Neuronal stem cell (in vitro differentiated cells): ENCODE data around the gene KCNH2.

ENCODE experiments used
- DNase-seq: peaks from one replicate; pipeline ENCODE4 v3.0.0-alpha.2; 2013; ENCODE audit warnings: low spot score
- H2AFZ ChIP-seq: one replicate; pipeline ENCODE4 v1.6.1; 2013; ENCODE audit warnings: mild to moderate bottlenecking, low read length, inconsistent platforms
- H2AK5ac ChIP-seq: 2 replicates; pipeline ENCODE4 v1.6.1; 2013; ENCODE audit warnings: low read depth, mild to moderate bottlenecking, inconsistent platforms, low read length, moderate library complexity, mixed read lengths
- H2BK120ac ChIP-seq: 2 replicates; pipeline ENCODE4 v1.6.1; 2013; ENCODE audit warnings: low read depth, mild to moderate bottlenecking, inconsistent platforms, low read length, moderate library complexity, mixed read lengths
- H2BK12ac ChIP-seq: one replicate; pipeline ENCODE4 v1.6.1; 2013; ENCODE audit warnings: low read length, inconsistent platforms
- H2BK15ac ChIP-seq: 2 replicates; pipeline ENCODE4 v1.6.1; 2013; ENCODE audit warnings: mild to moderate bottlenecking, low read length, inconsistent platforms, mixed read lengths
- H2BK5ac ChIP-seq: one replicate; pipeline ENCODE4 v1.6.1; 2013; ENCODE audit warnings: inconsistent platforms, mild to moderate bottlenecking, low read length, moderate library complexity
- H3K14ac ChIP-seq: one replicate; pipeline ENCODE4 v1.6.1; 2013; ENCODE audit warnings: low read length, inconsistent platforms
- H3K18ac ChIP-seq: 2 replicates; pipeline ENCODE4 v1.6.1; 2013; ENCODE audit warnings: low read length, inconsistent platforms
- H3K23ac ChIP-seq: 2 replicates; pipeline ENCODE4 v1.6.1; 2013; ENCODE audit warnings: low read depth, mild to moderate bottlenecking, mixed read lengths, low read length, inconsistent platforms; ENCODE audit not compliant: poor library complexity
- H3K27ac ChIP-seq: replicated peaks from 3 replicates; pipeline ENCODE4 v1.5.1; 2013; ENCODE audit warnings: low read length, inconsistent platforms
- H3K27me3 ChIP-seq, 3 experiments: 2 replicates each; pipeline ENCODE4 v1.6.1; 2013; ENCODE audit warnings: low read length in 3 of 3, mild to moderate bottlenecking in 2 of 3, inconsistent platforms in 1 of 3, low read depth in 1 of 3, mixed read lengths in 1 of 3, moderate library complexity in 1 of 3; ENCODE audit not compliant: control insufficient read depth in 3 of 3, insufficient read depth in 3 of 3
- H3K36me3 ChIP-seq, 2 donors: replicated peaks in 1 of 2; 2 replicates each; pipeline ENCODE4 v1.6.1; 2013; ENCODE audit warnings: low read length in 2 of 2; ENCODE audit not compliant: control insufficient read depth in 2 of 2, insufficient read depth in 2 of 2
- H3K4ac ChIP-seq: 2 replicates; pipeline ENCODE4 v1.6.1; 2013; ENCODE audit warnings: inconsistent platforms, mild to moderate bottlenecking, low read length, moderate library complexity
- H3K4me1 ChIP-seq, 2 donors: 1 replicate in 1 of 2; 2 replicates in 1 of 2; pipeline ENCODE4 v1.6.1; 2013; ENCODE audit warnings: low read length in 2 of 2, low read depth in 1 of 2; ENCODE audit not compliant: control insufficient read depth in 2 of 2, insufficient read depth in 1 of 2
- H3K4me2 ChIP-seq: one replicate; pipeline ENCODE4 v1.6.1; 2013; ENCODE audit warnings: mild to moderate bottlenecking, low read length, inconsistent platforms; ENCODE audit not compliant: insufficient read depth, poor library complexity, severe bottlenecking
- H3K4me3 ChIP-seq, 2 donors: 2 replicates each; pipeline ENCODE4 v1.5.1; 2013; ENCODE audit warnings: low read length in 2 of 2, mild to moderate bottlenecking in 2 of 2, inconsistent platforms in 1 of 2, moderate library complexity in 1 of 2
- H3K79me1 ChIP-seq: one replicate; pipeline ENCODE4 v1.6.1; 2013; ENCODE audit warnings: low read depth, mild to moderate bottlenecking, inconsistent platforms, low read length, moderate library complexity
- H3K9ac ChIP-seq: one replicate; pipeline ENCODE4 v1.6.1; 2013; ENCODE audit warnings: mild to moderate bottlenecking, low read depth, low read length, inconsistent platforms; ENCODE audit not compliant: poor library complexity
- H3K9me3 ChIP-seq, 2 donors: replicated peaks in 1 of 2; 2 replicates each; pipeline versions ENCODE3 to v1.6.1; 2013; ENCODE audit warnings: low read length in 2 of 2, mild to moderate bottlenecking in 2 of 2, inconsistent platforms in 1 of 2, low read depth in 1 of 2, mixed read lengths in 1 of 2, moderate library complexity in 1 of 2; ENCODE audit not compliant: control insufficient read depth in 2 of 2, insufficient read depth in 1 of 2
- H4K8ac ChIP-seq: one replicate; pipeline ENCODE4 v1.6.1; 2013; ENCODE audit warnings: low read depth, mild to moderate bottlenecking, inconsistent platforms, low read length, moderate library complexity
- H4K91ac ChIP-seq: one replicate; pipeline ENCODE4 v1.6.1; 2013; ENCODE audit warnings: low read length, low read depth, mild to moderate bottlenecking, inconsistent platforms; ENCODE audit not compliant: poor library complexity
- WGBS, 2 donors: extraction: QIAGEN DNeasy Blood & Tissue Kit; methylation state at CpG; one replicate each; pipeline ENCODE4 v1.1.7; 2013; ENCODE audit warnings: missing lambda C conversion rate in 2 of 2, mixed read lengths in 1 of 2; ENCODE audit not compliant: insufficient read length in 2 of 2, insufficient replicate concordance in 1 of 2; ENCODE audit errors: extremely low coverage in 2 of 2; 5-methylcytosine and 5-hydroxymethylcytosine counted together

KCNH2 gene

DNA sequence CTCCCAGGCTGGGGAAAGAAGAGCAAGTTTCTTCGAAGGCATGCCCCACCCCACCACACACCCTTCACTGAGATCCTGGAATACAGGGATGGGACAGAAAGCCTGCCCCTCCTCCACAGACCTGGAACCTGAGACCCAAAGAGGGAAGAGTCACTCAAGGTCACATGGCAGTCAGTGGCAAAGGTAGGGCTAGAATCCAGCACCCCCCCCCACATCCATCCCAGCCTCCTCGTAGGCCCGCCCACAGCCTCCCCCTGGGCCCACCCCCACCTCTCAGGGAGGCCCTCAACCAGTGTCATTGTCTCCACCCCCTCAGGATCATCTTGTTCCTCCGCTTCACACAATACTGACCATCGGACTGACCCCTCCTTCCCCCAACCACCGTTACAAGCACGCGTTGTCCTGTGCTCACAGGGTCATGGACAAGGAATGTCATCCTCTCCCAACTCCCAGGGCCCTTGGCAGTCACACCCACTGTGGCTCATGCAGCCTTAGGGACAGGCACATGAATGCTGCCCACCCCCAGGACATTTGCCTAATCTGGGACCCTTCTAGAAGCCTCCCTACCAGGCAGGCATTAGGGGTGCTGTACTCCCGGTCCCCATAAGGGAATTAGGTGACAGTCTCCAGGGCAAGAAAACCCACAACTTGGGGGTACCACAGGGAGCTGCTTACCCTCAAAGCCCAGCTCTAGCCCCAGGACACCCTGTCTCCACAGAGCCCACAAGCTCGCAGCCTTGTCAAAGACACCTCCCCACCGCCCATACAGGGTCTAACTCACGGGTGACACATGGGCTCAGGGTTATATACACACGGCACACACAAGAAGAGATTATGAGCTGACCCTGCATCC, 1.4 kb downstream of the KCNH2 start:
- Histone ChIP-seq H3K23ac (peak overlapping the region; percentile 89), H3K4me3 (peak overlapping the region; percentile 69 to 77), H2BK15ac (peak overlapping the region; percentile 28), H2BK12ac (no peak overlapping the region), H2AK5ac (peak overlapping the region; percentile 60), H3K18ac (peak overlapping the region; percentile 84), H2BK120ac (no peak overlapping the region), H2AFZ (peak overlapping the region; percentile 80), H4K8ac (no peak overlapping the region), H4K91ac (no peak overlapping the region), H3K4me2 (peak overlapping the region; percentile 66), H3K9ac (peak overlapping the region; percentile 87), H3K9me3 (no peaks in the 10 kb centered on the region), H3K36me3 (no peaks in the 10 kb centered on the region), H3K4me1 (peaks cover 39 to 42% of the 10 kb centered on the region in 2 donors), H2BK5ac (no peak overlapping the region), H3K4ac (no peak overlapping the region), H3K14ac (peak overlapping the region; percentile 47), H3K79me1 (peaks cover 3% of the 10 kb centered on the region), H3K27me3 (peaks cover 0 to 30% (median 17%) of the 10 kb centered on the region in 3 experiments), H3K27ac (no peak overlapping the region)
- WGBS, 2 donors, result no CpG with 5 or more reads among the region's 13 CpGs
- DNase-seq, result no peak

DNA sequence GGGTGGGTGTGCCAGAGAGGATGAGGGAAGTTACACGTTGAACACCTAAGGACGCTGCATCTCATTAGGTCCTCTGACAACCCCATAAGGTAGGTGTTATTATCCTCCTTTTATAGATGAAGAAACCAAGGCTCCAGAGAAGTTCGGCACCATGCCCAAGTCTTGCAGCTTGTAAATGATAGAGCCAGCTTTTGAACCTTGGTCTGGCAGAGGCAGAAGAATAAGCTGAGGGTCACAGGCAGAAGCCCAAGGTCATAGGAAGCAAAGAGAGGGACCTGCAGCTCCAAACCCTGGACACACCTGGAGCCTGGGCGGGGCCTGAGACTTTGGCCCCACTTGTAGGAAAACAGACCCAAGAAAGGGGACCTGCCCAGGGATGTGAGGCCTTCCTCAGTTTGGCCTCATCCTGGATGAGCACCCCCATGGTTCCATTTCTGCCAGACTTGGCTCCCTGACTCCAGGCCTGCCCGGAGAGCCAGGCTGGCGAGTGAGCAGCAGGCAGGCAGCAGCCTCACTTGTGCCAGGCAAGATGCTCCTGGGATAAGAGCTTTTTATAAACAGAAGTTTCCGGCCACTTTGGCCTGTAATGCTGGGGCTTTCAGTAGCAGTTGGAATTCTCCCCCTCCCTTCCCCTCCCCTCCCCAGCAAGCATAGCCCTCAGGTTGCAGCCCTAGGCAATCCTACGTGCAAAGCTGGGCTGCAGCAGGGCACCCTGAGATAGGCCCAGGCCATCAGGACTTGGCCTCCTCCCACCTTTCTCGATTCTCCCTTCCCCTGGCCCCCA, 2.4 kb downstream of the KCNH2 start:
- H3K79me1 ChIP-seq, result peaks cover 3% of the 10 kb centered on the region
- H3K27ac ChIP-seq, result no peak overlapping the region
- peaks cover 48 to 52% of the 10 kb centered on the region in 2 donors for H3K4me1 ChIP-seq

DNA sequence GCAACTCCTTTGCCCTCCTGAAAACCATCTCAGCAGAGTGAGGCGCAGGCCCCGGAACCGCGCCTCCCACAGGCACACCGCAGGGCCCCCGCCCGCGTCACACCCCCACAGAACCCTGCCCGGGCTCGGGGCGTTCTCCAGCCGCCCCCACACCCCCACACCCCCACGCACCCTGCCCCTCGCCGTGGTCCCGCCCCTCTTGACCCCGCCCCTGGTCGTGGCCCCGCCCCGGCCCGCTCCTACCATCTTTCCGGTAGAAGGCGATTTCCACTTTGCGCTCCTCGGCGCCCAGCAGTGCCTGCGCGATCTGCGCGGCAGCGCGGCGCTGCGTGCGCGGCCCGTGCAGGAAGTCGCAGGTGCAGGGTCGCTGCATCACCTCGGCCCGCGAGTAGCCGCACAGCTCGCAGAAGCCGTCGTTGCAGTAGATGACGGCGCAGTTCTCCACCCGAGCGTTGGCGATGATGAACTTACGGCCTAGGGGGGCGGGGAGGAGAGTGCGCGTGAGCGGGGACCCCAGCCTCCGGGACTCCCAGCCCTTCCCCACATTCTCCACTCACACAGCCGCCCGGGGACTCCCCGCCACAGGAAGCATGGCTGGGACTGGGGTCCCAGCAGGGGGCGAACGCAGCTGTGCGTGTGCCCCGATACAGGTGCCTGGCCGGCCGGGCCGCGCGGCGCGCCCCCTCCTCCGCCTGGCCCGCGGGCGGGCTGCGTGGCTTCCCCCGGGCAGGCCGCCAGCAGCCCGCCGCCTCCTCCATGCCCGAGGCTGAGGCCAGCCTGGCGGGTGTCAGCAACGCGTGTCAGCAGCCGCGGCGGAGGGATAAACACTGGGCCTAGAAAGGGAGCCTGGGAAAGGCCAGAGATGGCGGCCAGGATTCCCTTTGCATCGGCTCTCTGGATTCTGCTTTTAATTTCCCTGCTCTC, 3.4 kb downstream of the KCNH2 start:
- Histone ChIP-seq H3K4me3 (peak overlapping the region; percentile 43 to 89), H2AK5ac (peak overlapping the region; percentile 93), H3K4ac (peak overlapping the region; percentile 54), H2BK12ac (peak overlapping the region; percentile 82), H3K4me2 (peak overlapping the region; percentile 96), H3K9ac (peak overlapping the region; percentile 95), H3K79me1 (peaks cover 3% of the 10 kb centered on the region), H3K27me3 (peaks cover 0 to 17% (median 11%) of the 10 kb centered on the region in 3 experiments), H3K9me3 (no peaks in the 10 kb centered on the region), H3K18ac (peak overlapping the region; percentile 99), H3K36me3 (no peaks in the 10 kb centered on the region), H2AFZ (peak overlapping the region; percentile 84), H4K8ac (no peak overlapping the region), H3K27ac (no peak overlapping the region), H3K23ac (peak overlapping the region; percentile 82), H2BK5ac (peak overlapping the region; percentile 56), H3K4me1 (peaks cover 48 to 52% of the 10 kb centered on the region in 2 donors), H2BK15ac (peak overlapping the region; percentile 4), H3K14ac (peak overlapping the region; percentile 87), H2BK120ac (no peak overlapping the region), H4K91ac (no peak overlapping the region)
- no peak for DNase-seq
- no CpG with 5 or more reads among the region's 89 CpGs for WGBS, 2 donors

More for the DNA sequence above, 2.4 kb downstream of the KCNH2 start:
- WGBS, 2 donors, result no CpG with 5 or more reads among the region's 9 CpGs
- Histone ChIP-seq H2AK5ac (peak overlapping the region; percentile 59), H3K18ac (no peak overlapping the region), H3K4ac (no peak overlapping the region), H2AFZ (peak overlapping the region; percentile 84), H3K14ac (no peak overlapping the region), H4K91ac (no peak overlapping the region), H2BK15ac (peak overlapping the region; percentile 28), H3K9ac (no peak overlapping the region), H3K9me3 (no peaks in the 10 kb centered on the region), H3K36me3 (no peaks in the 10 kb centered on the region), H2BK120ac (no peak overlapping the region), H3K4me3 (peak overlapping the region in 1 of 2 donors; percentile 43), H3K4me2 (no peak overlapping the region), H2BK12ac (no peak overlapping the region), H3K23ac (peak overlapping the region; percentile 82), H2BK5ac (no peak overlapping the region), H4K8ac (no peak overlapping the region), H3K27me3 (peaks cover 0 to 21% (median 17%) of the 10 kb centered on the region in 3 experiments)
- DNase-seq, result no peak
